OCI-LY7 (cell line): ENCODE results near the gene HOXB6.

ENCODE experiments used
- CTCF ChIP-seq: fragments of 200-600 bp; sonication (generic); conservative IDR thresholded peaks from 2 replicates; pipeline ENCODE4 v1.5.1; 2014; ENCODE audit warnings: mild to moderate bottlenecking, antibody characterized with exemption, low read length, moderate library complexity, mixed read lengths
- EZH2phosphoT487 ChIP-seq: fragments of 200-600 bp; sonication (generic); IDR thresholded peaks from 2 replicates; pipeline ENCODE4 v1.6.1; 2018; ENCODE audit warnings: low read depth, borderline replicate concordance, mild to moderate bottlenecking, mixed run types, antibody characterized with exemption, low read length, moderate library complexity, mixed read lengths

- TF ChIP-seq EZH2phosphoT487 (no peak), CTCF (no peak)
Measured at GRCh38 chr17:48611213-48611612, 6.4 kb upstream of the HOXB6 start.
